Central memory CD8-positive, alpha-beta T cell (primary cell): ENCODE measurements around the gene TEX2.
"Not testable (repeated sequence)": the region's sequence is repeated elsewhere in the genome, so short reads cannot be mapped to it uniquely, and the experiment has no call there.

Experiments used
- ATAC-seq: fragments of 150-1000 bp; cut with Tn5 transposase; replicated peaks from 2 replicates; pipeline ENCODE4 v1.10.0; 2022; ENCODE audit warnings: mild to moderate bottlenecking, moderate FRiP score, moderate number of reproducible peaks; ENCODE audit not compliant: poor library complexity, severe bottlenecking; ENCODE audit errors: extremely low read depth
- DNase-seq, 2 donors: peaks; one replicate each; pipeline ENCODE4 v3.0.0; 2021; ENCODE audit warnings: low spot score in 2 of 2
- H3K27ac Mint-ChIP-seq: one replicate; pipeline ENCODE4 v1.8.0; 2022; ENCODE audit warnings: low read depth, mild to moderate bottlenecking, moderate library complexity, mixed read lengths
- H3K27me3 Mint-ChIP-seq: one replicate; pipeline ENCODE4 v1.8.0; 2022; ENCODE audit warnings: mixed read lengths
- H3K36me3 Mint-ChIP-seq: one replicate; pipeline ENCODE4 v1.8.0; 2022; ENCODE audit warnings: mild to moderate bottlenecking, moderate library complexity, mixed read lengths; ENCODE audit not compliant: insufficient read depth
- H3K4me1 Mint-ChIP-seq: one replicate; pipeline ENCODE4 v1.8.0; 2022; ENCODE audit warnings: mixed read lengths
- H3K4me3 Mint-ChIP-seq: one replicate; pipeline ENCODE4 v1.8.0; 2022; ENCODE audit warnings: mild to moderate bottlenecking, moderate library complexity, mixed read lengths
- H3K9me3 Mint-ChIP-seq: one replicate; pipeline ENCODE4 v1.8.0; 2022; ENCODE audit warnings: mixed read lengths

The TEX2 gene

GRCh38 chr17:64243340-64243739, 19.7 kb downstream of the TEX2 start:
- no peak overlapping the region for H3K4me3 Mint-ChIP-seq

GRCh38 chr17:64242633-64243032, 20.4 kb downstream of the TEX2 start:
- DNase-seq (no peak), ATAC-seq (no peak)
- Mint-ChIP-seq H3K27me3 (no peaks in the 10 kb centered on the region), H3K4me3 (no peak overlapping the region), H3K4me1 (peaks cover 14% of the 10 kb centered on the region), H3K9me3 (no peaks in the 10 kb centered on the region), H3K36me3 (no peaks in the 10 kb centered on the region), H3K27ac (no peak overlapping the region)

More at GRCh38 chr17:64243340-64243739, 19.7 kb downstream of the TEX2 start:
- ATAC-seq, result no peak
- DNase-seq, result no peak
- Mint-ChIP-seq H3K9me3 (no peaks in the 10 kb centered on the region), H3K36me3 (no peaks in the 10 kb centered on the region), H3K4me1 (peaks cover 13% of the 10 kb centered on the region), H3K27ac (no peak overlapping the region), H3K27me3 (no peaks in the 10 kb centered on the region)

- Mint-ChIP-seq H3K4me3 (no peak overlapping the region), H3K27me3 (no peaks in the 10 kb centered on the region), H3K9me3 (no peaks in the 10 kb centered on the region), H3K27ac (no peak overlapping the region), H3K4me1 (peaks cover 24% of the 10 kb centered on the region), H3K36me3 (no peaks in the 10 kb centered on the region)
- no peak for ATAC-seq
- DNase-seq, result no peak
Measured at GRCh38 chr17:64240741-64241347, 22.2 kb downstream of the TEX2 start.

- peaks cover 24% of the 10 kb centered on the region for H3K4me1 Mint-ChIP-seq
- peak overlapping the region; percentile 8 for H3K27ac Mint-ChIP-seq
- H3K9me3 Mint-ChIP-seq, result no peaks in the 10 kb centered on the region
- no peak overlapping the region for H3K4me3 Mint-ChIP-seq
- ATAC-seq, result no peak
- no peaks in the 10 kb centered on the region for H3K27me3 Mint-ChIP-seq
- H3K36me3 Mint-ChIP-seq, result no peaks in the 10 kb centered on the region
- no peak for DNase-seq
Measured at GRCh38 chr17:64240261-64240740, 22.8 kb downstream of the TEX2 start.

GRCh38 chr17:64238449-64238848, 24.6 kb downstream of the TEX2 start:
- not testable (repeated sequence) for DNase-seq, H3K27ac Mint-ChIP-seq, H3K27me3 Mint-ChIP-seq, H3K4me3 Mint-ChIP-seq, H3K9me3 Mint-ChIP-seq, ATAC-seq, H3K36me3 Mint-ChIP-seq
- peaks cover 28% of the 10 kb centered on the region for H3K4me1 Mint-ChIP-seq

- H3K27me3 Mint-ChIP-seq, result no peaks in the 10 kb centered on the region
- no peak overlapping the region for H3K4me3 Mint-ChIP-seq
- no peaks in the 10 kb centered on the region for H3K36me3 Mint-ChIP-seq
- ATAC-seq (no peak), DNase-seq (no peak)
- H3K9me3 Mint-ChIP-seq, result no peaks in the 10 kb centered on the region
- no peak overlapping the region for H3K27ac Mint-ChIP-seq
- H3K4me1 Mint-ChIP-seq, result peaks cover 28% of the 10 kb centered on the region
Measured at GRCh38 chr17:64236827-64237403, 26.1 kb downstream of the TEX2 start.

- no peaks in the 10 kb centered on the region for H3K36me3 Mint-ChIP-seq
- ATAC-seq, result no peak
- peaks cover 22% of the 10 kb centered on the region for H3K4me1 Mint-ChIP-seq
- no peak for DNase-seq
- no peaks in the 10 kb centered on the region for H3K9me3 Mint-ChIP-seq
- no peaks in the 10 kb centered on the region for H3K27me3 Mint-ChIP-seq
- no peak overlapping the region for H3K27ac Mint-ChIP-seq
- H3K4me3 Mint-ChIP-seq, result no peak overlapping the region
Measured at GRCh38 chr17:64234961-64235360, 28.1 kb downstream of the TEX2 start.

- no peak for ATAC-seq
- H3K36me3 Mint-ChIP-seq, result peaks cover 1% of the 10 kb centered on the region
- H3K4me3 Mint-ChIP-seq, result no peak overlapping the region
- no peak for DNase-seq
- H3K9me3 Mint-ChIP-seq, result no peaks in the 10 kb centered on the region
- peaks cover 15% of the 10 kb centered on the region for H3K4me1 Mint-ChIP-seq
- no peaks in the 10 kb centered on the region for H3K27me3 Mint-ChIP-seq
- no peak overlapping the region for H3K27ac Mint-ChIP-seq
Measured at GRCh38 chr17:64232466-64233262, 30.4 kb downstream of the TEX2 start.

GRCh38 chr17:64231567-64232141, 31.4 kb downstream of the TEX2 start:
- H3K4me3 Mint-ChIP-seq, result no peak overlapping the region
- no peak overlapping the region for H3K27ac Mint-ChIP-seq
- peaks cover 1% of the 10 kb centered on the region for H3K36me3 Mint-ChIP-seq
- peaks cover 6% of the 10 kb centered on the region for H3K4me1 Mint-ChIP-seq
- H3K27me3 Mint-ChIP-seq, result no peaks in the 10 kb centered on the region
- no peaks in the 10 kb centered on the region for H3K9me3 Mint-ChIP-seq
- DNase-seq (no peak), ATAC-seq (no peak)

- Mint-ChIP-seq H3K4me3 (no peak overlapping the region), H3K4me1 (peaks cover 5% of the 10 kb centered on the region), H3K36me3 (peaks cover 1% of the 10 kb centered on the region), H3K27ac (no peak overlapping the region), H3K9me3 (no peaks in the 10 kb centered on the region), H3K27me3 (no peaks in the 10 kb centered on the region)
- ATAC-seq (no peak), DNase-seq (no peak)
Measured at GRCh38 chr17:64230791-64231408, 32.2 kb downstream of the TEX2 start.

- ATAC-seq, result no peak
- no peaks in the 10 kb centered on the region for H3K9me3 Mint-ChIP-seq
- H3K27ac Mint-ChIP-seq, result no peak overlapping the region
- H3K27me3 Mint-ChIP-seq, result no peaks in the 10 kb centered on the region
- no peak overlapping the region for H3K4me3 Mint-ChIP-seq
- H3K36me3 Mint-ChIP-seq, result peaks cover 3% of the 10 kb centered on the region
- DNase-seq, result no peak
- peaks cover 6% of the 10 kb centered on the region for H3K4me1 Mint-ChIP-seq
Measured at GRCh38 chr17:64229815-64230728, 33.0 kb downstream of the TEX2 start.
